ENCODE measurements around the gene RTN4.

Gene RTN4

DNA sequence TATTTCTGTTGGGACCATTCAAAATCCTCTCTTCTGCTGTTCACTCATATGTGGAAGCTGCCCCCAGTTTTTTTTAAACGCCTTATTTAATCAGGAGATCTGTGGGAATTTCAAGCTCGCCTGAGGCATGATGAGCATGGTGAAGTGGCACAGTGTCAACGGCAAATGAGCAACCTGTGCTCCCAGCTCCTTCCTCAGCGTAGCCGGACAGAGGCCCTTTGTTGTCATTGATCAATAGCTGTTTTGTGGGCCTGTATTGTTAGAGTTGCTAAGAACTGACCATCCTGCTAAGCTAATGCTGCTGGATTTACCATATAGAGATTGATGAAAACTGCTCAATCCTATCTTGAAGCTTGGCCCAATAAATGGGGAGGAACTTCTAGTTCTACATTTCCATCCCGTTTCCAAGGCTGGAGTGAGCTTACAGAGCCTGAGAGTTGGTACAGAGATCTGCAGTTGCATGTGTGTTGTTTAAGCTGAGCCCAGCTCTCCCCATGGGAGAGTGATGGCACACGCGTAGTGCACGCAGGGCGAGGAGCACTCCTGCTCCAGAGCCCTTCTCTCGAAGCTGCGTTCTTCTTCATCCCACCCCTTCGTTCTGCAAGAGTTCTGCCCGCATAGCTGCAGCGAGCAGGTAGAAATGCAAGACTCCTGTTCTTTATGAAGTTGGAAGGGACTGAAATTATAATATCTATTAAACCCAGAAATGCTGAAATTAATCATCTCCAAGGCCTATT lies 108.8 kb downstream of the RTN4 start:
- H3K36me3 ChIP-seq = no peaks in the 10 kb centered on the region
- H3K27ac ChIP-seq = no peak overlapping the region
- peaks cover 0 to 10% (median 9%) of the 10 kb centered on the region in 4 donors for H3K4me1 ChIP-seq
- no peaks in the 10 kb centered on the region for H3K27me3 ChIP-seq
- intact Hi-C loops (cut with DNase I; ENCODE audit: low total_unique reads) = no loop called here
- H3K9me3 ChIP-seq = peaks cover 0 to 9% (median 0%) of the 10 kb centered on the region in 3 donors
- no peak overlapping the region for H3K4me3 ChIP-seq
- no peak for DNase-seq
- no peak for TF ChIP-seq CTCF (IDR thresholded peaks at IDR 0.05)

- no peak for TF ChIP-seq CTCF (IDR thresholded peaks at IDR 0.05)
- Histone ChIP-seq H3K36me3 (no peaks in the 10 kb centered on the region), H3K4me3 (no peak overlapping the region), H3K4me1 (peaks cover 0 to 5% (median 4%) of the 10 kb centered on the region in 4 donors), H3K27me3 (no peaks in the 10 kb centered on the region), H3K9me3 (peaks cover 0 to 9% (median 0%) of the 10 kb centered on the region in 3 donors), H3K27ac (no peak overlapping the region)
- intact Hi-C loops (cut with DNase I; ENCODE audit: low total_unique reads) = no loop called here
- no peak for DNase-seq
These were observed 109.5 kb downstream of the RTN4 start for GRCh38 chr2:54940723-54941122.

- H3K27me3 ChIP-seq = no peaks in the 10 kb centered on the region
- DNase-seq = no peak
- H3K4me1 ChIP-seq = no peaks in the 10 kb centered on the region
- peaks cover 0 to 9% (median 0%) of the 10 kb centered on the region in 3 donors for H3K9me3 ChIP-seq
- no peak overlapping the region for H3K27ac ChIP-seq
- H3K4me3 ChIP-seq = no peak overlapping the region
- TF ChIP-seq CTCF (IDR thresholded peaks at IDR 0.05) = no peak
- intact Hi-C loops (cut with DNase I; ENCODE audit: low total_unique reads) = no loop called here
- no peaks in the 10 kb centered on the region for H3K36me3 ChIP-seq
These were observed 110.7 kb downstream of the RTN4 start for GRCh38 chr2:54939446-54940118.

GRCh38 chr2:54936766-54937165 lies 113.5 kb downstream of the RTN4 start:
- H3K9me3 ChIP-seq = peaks cover 0 to 9% (median 0%) of the 10 kb centered on the region in 3 donors
- no peak overlapping the region for H3K4me3 ChIP-seq
- DNase-seq = no peak
- no peaks in the 10 kb centered on the region for H3K27me3 ChIP-seq
- intact Hi-C loops (cut with DNase I; ENCODE audit: low total_unique reads) = no loop called here
- H3K4me1 ChIP-seq = no peaks in the 10 kb centered on the region
- no peaks in the 10 kb centered on the region for H3K36me3 ChIP-seq
- no peak for TF ChIP-seq CTCF (IDR thresholded peaks at IDR 0.05)
- H3K27ac ChIP-seq = no peak overlapping the region

DNA sequence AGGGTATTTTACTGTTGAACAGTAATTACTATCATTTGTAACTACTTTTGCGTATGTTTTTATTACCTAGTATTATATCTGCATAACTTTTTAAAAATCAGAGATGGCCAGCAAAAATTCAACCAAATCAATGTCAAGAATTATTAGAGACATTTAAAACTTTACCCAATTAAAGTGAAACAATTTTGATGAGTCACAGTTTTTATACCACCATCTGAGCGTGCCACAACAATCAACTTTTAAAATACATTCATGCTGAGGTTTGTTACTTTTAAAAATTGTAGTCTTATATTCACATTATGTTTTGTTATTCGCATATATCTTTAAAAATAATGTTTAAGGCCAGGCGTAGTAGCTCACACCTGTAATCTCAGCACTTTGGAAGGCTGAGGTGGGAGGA lies 114.9 kb downstream of the RTN4 start:
- DNase-seq = no peak
- H3K27ac ChIP-seq = no peak overlapping the region
- no peaks in the 10 kb centered on the region for H3K36me3 ChIP-seq
- no peaks in the 10 kb centered on the region for H3K4me1 ChIP-seq
- intact Hi-C loops (cut with DNase I; ENCODE audit: low total_unique reads) = no loop called here
- no peak for TF ChIP-seq CTCF (IDR thresholded peaks at IDR 0.05)
- H3K27me3 ChIP-seq = no peaks in the 10 kb centered on the region
- peaks cover 0 to 9% (median 0%) of the 10 kb centered on the region in 3 donors for H3K9me3 ChIP-seq
- H3K4me3 ChIP-seq = no peak overlapping the region

Data from tibial artery (tissue), 4 donors.